ENCODE data around the gene IL1RAP. TPM values are rescaled to one million over a fixed set of nuclear protein-coding genes. Genes with fewer than 3 reads are reported as not detected.

Gene IL1RAP
- total and polyA plus RNA-seq, 2 experiments from 2014 or later: 3.2 to 8.9 TPM

- Histone ChIP-seq H3K36me3 (no peaks in the 10 kb centered on the region), H3K27me3 (no peaks in the 10 kb centered on the region), H3K27ac (no peak overlapping the region), H3K4me3 (no peak overlapping the region), H3K9me3 (ENCODE audit: low read depth) (no peaks in the 10 kb centered on the region), H3K4me1 (ENCODE audit: low read depth) (no peaks in the 10 kb centered on the region)
- no peak for DNase-seq (ENCODE audit: low read depth in 1 of 2, low spot score in 1 of 2)
- no peak for TF ChIP-seq CTCF (IDR thresholded peaks at IDR 0.05; ENCODE audit: low read depth, low read length)
Measured at GRCh38 chr3:190626951-190627620, 113.2 kb downstream of the IL1RAP start.

- no peak for DNase-seq (ENCODE audit: low read depth in 1 of 2, low spot score in 1 of 2)
- no peak overlapping the region for H3K4me3 ChIP-seq
- H3K4me1 ChIP-seq (ENCODE audit: low read depth): no peaks in the 10 kb centered on the region
- H3K9me3 ChIP-seq (ENCODE audit: low read depth): no peaks in the 10 kb centered on the region
- TF ChIP-seq CTCF (IDR thresholded peaks at IDR 0.05; ENCODE audit: low read depth, low read length): no peak
- H3K36me3 ChIP-seq: no peaks in the 10 kb centered on the region
- H3K27me3 ChIP-seq: no peaks in the 10 kb centered on the region
- no peak overlapping the region for H3K27ac ChIP-seq
Measured at GRCh38 chr3:190629088-190629487, 115.2 kb downstream of the IL1RAP start.

GRCh38 chr3:190631295-190631694 is 117.4 kb downstream of the IL1RAP start:
- H3K9me3 ChIP-seq (ENCODE audit: low read depth): no peaks in the 10 kb centered on the region
- H3K27me3 ChIP-seq: no peaks in the 10 kb centered on the region
- H3K36me3 ChIP-seq: no peaks in the 10 kb centered on the region
- no peak overlapping the region for H3K27ac ChIP-seq
- DNase-seq (ENCODE audit: low read depth in 1 of 2, low spot score in 1 of 2): no peak
- no peak for TF ChIP-seq CTCF (IDR thresholded peaks at IDR 0.05; ENCODE audit: low read depth, low read length)
- H3K4me1 ChIP-seq (ENCODE audit: low read depth): no peaks in the 10 kb centered on the region
- no peak overlapping the region for H3K4me3 ChIP-seq

- Histone ChIP-seq H3K9me3 (ENCODE audit: low read depth) (no peaks in the 10 kb centered on the region), H3K27me3 (no peaks in the 10 kb centered on the region), H3K27ac (no peak overlapping the region), H3K4me3 (no peak overlapping the region), H3K36me3 (no peaks in the 10 kb centered on the region), H3K4me1 (ENCODE audit: low read depth) (no peaks in the 10 kb centered on the region)
- no peak for DNase-seq (ENCODE audit: low read depth in 1 of 2, low spot score in 1 of 2)
- no peak for TF ChIP-seq CTCF (IDR thresholded peaks at IDR 0.05; ENCODE audit: low read depth, low read length)
Measured at GRCh38 chr3:190641564-190641963, 127.7 kb downstream of the IL1RAP start.

- no peak for DNase-seq (ENCODE audit: low read depth in 1 of 2, low spot score in 1 of 2)
- H3K27me3 ChIP-seq: no peaks in the 10 kb centered on the region
- H3K36me3 ChIP-seq: no peaks in the 10 kb centered on the region
- H3K4me3 ChIP-seq: no peak overlapping the region
- no peak overlapping the region for H3K27ac ChIP-seq
- no peaks in the 10 kb centered on the region for H3K9me3 ChIP-seq (ENCODE audit: low read depth)
- no peak for TF ChIP-seq CTCF (IDR thresholded peaks at IDR 0.05; ENCODE audit: low read depth, low read length)
- no peaks in the 10 kb centered on the region for H3K4me1 ChIP-seq (ENCODE audit: low read depth)
Measured at GRCh38 chr3:190642016-190642415, 128.1 kb downstream of the IL1RAP start.

All from cardiac muscle cell (in vitro differentiated cells and primary cell).